NCI-H82 (cell line): ENCODE results near the gene ADAMTS2.
"Not testable (repeated sequence)": the region's sequence is repeated elsewhere in the genome, so short reads cannot be mapped to it uniquely, and the experiment has no call there.

Experiments used
- DNase-seq: peaks from one replicate; lab custom pipeline; 2025; lab: John Stamatoyannopoulos, UW

The ADAMTS2 gene

DNA sequence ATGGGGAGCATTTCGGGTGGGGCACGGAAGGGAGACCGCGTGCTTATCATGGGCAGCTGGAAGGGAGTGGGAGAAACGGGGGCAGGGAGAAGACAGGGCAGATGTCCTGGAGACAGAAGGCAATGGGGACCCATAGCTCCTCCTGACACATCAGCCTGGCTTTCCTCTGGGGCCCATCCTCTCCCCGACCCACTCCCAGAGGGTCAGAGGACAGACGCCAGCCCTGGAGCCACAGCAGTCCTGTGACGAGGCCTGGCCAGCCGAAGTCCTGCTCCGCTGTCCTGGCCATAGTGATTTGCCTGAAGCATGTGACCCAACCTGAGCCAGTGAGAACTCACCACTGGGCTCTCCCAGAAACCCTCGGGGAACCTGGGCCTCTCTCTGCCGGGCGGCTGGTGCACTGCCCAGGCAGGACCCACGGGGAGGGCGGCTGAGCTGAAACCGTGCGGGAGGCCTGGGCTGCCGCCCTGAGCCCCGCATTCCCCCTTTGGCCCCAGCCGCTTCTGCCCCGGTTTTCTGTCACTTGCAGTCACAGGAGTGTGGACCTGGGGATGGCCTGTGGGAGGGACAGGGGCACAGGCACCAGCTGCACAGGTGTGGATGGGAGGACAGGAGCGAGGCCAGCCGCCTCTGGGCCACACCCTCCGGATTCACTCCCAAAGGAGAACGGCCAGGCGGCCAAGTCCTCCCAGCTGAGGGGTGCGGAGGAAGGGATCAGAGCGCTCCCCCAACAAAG is 19.8 kb downstream of the ADAMTS2 start:
- DNase-seq = no peak

DNA sequence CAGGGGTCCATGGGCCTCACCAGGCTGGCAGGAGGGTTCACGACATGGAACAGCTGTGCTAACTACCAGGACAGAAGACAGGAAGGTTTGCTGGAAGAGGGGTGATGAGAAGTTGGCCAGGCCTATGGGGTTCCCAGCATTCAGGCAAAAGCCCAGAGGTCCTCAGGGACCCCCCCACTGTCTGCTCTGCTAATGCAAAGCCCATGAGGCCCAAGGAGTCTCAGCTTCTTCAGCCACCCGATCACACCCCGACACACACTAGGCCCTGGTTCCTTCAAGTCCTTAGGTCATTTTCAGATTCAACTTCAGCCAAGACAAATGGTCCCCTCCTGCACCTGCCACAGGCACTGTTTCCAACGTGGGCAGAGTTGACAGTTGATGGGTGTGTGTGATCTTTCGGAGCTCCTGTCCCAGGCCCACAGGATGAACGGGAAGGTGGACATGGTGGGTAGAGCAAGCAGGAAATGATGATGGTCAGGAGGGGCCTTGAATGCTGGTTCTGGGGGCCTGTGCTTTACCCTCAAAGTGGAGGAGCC is 20.4 kb downstream of the ADAMTS2 start:
- no peak for DNase-seq

DNA sequence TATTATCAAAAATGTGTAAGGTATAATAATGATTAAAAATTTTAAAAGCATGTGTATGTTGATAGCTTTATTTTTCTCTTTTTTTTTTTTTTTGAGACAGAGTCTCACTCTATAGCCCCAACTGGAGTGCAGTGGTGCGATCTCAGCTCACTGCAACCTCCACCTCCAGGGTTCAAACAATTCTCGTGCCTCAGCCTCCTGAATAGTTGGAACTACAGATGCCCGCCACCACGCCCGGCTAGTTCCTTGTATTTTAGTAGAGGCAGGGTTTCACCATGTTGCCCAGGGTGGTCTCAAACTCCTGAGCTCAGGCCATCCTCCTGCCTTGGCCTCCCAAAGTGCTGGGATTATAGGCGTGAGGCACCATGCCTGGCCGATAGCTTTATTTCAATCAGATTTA is 20.9 kb downstream of the ADAMTS2 start:
- not testable (repeated sequence) for DNase-seq

DNA sequence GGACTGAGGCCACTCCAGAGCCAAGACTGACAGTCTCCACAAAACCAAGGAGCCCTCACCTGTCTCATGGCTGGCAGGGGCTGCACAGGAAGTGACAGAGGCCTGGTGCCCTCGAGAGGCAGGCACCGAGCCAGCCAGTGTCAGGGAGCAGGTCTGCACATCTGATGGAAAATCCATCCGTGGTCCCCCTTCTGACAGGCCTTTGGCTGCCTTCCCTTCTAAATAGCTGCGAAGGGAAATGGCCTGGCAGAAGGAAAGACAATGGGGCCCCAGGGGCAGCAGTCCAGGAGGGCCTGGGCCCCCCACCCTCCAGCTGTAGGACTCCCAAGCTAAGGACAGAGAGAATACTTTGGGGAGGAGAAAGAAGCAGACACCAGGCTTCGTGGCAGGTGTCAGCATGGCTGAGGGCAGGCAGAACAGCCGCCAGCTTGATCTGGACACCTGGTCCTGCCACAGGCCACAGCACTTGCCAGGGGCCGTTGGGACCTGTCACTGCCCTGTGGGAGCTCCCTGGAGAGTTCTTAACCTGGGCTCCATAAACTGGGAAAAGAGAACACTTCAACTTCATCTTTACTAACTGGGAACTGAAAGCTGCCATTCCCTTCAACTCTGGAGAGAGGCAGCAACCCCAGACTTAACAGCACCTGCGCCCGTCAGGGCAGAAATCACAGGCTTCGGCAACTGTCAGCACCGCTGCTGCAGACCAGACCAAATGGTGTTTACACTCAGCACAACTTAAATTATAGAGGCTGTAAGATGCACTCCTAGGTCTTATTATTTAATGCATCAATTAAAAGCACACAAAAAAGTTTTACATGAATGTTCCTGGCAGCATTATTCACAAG is 22.0 kb downstream of the ADAMTS2 start:
- no peak for DNase-seq

DNA sequence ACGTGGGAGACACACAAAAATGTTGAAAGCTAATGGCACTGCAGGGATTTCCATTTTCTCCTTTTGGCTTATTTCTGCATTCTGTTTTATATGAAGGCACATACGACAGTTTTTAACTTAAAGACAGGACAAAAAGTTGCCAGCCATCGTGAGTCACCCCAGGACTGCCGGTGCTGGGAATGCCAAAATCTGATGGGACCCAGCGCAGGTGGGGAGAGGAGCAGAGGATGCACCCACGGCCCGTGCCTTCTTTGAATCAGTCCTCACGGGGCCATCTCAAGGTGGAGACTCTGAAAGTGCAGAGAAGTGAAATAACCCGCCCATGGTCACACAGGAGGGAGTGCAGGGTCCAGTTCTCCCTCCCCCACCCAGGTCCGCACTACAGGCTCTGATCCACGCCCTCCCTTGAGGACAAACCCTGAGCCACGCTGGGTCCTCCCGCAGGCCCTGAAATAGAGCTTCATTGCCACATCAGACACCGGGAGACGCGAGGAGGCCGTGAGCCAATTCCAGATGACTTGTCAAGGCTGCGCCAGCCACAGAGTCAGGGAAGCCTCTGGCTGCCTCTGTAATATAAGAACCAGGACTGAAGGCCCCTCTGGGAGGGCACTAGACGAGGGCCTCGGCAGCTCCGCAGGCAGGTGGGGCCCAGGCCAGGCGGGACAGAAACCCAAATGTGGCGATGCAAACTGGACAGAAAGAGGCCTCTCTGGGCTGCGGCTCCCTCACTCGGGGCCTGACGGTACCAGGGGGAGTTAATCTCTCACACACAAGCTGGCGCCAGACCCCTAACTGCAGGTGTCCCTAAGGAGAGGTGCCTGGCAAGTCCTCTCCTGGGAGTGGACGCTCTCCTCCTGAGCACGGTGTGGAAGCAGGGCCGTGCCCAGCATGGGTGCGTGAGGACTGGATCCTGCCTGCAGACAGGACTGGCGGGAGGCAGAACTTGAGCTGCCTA is 22.9 kb downstream of the ADAMTS2 start:
- no peak for DNase-seq

- DNase-seq = no peak
Observed at GRCh38 chr5:179321206-179321987, 23.9 kb downstream of the ADAMTS2 start.

DNA sequence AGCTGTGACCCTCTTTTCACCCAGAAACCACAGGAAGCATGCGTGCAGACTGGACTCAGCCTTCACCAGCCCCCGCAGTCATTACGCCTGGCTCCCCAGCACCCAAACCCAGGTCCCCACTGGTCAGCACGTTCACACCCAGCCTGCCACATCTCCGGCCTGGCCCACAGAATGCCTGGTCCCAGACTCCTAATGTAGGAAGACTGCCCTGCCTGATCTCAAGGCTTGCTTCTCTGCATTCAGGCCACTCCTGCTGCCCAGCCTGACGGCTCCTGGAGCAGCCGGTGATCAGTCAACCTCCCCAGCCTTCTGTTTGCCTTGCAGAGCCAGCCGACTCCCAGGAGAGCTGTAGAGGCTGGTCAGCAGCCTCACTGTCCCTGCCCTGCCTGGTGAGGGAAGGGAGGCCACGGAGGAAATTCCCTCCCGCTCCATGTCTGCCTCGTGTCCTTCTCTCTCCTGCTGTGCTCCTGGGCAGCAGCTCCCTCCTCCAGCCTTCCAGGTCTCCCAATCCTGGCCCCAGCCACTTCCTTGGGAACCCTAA is 25.4 kb downstream of the ADAMTS2 start:
- DNase-seq = no peak

- no peak for DNase-seq
Observed at GRCh38 chr5:179319123-179319522, 26.1 kb downstream of the ADAMTS2 start.

DNA sequence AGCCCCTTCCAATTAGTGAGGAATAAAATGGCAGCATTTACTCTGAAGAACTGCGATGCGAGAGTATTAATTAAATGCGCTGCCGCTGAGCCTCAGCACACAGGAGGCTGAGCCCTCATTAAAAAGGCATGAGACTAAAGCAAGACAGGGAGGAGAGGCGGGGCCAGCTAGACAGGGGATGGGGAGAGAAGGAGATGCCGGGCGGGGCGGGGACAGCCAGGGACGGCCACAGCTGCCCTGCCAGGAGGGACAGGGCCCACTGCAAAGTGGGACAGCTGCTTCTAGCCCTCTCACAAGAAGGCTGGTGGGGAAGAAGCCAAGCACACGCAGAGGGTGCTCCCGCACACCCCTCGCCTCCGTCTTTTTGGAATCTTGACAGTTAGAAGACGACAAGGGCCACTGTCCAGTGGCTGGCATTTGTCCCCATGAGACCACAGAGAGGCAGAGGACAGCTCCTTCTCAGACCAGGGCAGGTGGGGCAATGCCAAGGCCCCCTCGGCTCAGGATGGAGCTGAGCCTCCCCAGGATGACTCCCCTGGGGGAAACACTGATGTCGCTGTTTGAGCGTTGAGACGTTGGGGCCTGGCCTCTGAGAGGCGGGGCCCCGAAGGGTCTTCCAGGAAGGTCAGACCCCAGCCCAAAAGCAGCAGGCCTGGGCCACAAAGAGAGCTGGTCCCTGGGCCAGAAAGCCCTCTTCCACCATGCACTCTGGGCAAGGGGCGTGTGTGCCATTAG is 26.9 kb downstream of the ADAMTS2 start:
- peak; percentile 80 for DNase-seq

DNA sequence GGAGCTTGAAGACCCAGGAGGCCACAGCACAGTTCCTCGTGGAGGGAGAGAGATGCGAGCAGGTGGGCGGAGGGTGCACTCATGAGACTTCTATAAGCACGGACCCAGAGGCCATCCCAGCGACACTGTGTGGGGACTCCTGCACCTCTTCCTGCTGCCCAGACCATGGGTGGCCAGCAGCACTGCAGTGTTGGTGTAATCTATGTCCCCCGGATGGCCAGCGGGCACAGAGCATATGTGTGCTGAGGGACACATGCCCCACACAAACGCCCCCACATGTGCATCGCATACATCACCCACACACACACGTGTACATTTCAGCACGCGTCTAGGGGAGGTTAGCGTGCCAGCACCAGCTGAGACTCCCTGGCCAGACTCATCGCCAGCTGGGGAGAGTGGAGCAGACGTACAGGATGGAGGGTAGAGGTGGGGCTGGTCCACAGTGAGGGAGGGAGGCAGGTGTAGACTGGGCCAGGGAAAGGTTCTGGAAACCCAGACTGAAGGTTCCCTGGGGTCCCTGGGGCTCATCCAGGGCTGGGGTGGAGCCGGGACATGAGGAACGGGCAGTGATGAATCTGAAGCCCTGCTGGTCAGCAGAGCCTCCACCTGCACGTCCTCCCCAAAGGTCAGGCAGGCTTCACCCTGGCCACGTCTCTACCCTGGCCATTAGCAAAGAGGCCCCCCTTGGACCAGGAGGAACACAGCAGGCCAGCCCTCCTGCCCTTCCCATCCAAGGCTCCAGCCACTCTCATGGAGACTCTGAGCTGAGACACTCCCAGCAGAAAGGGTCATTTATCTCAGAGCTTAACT is 27.6 kb downstream of the ADAMTS2 start:
- no peak for DNase-seq

- no peak for DNase-seq
Observed at GRCh38 chr5:179316982-179317381, 28.3 kb downstream of the ADAMTS2 start.

DNA sequence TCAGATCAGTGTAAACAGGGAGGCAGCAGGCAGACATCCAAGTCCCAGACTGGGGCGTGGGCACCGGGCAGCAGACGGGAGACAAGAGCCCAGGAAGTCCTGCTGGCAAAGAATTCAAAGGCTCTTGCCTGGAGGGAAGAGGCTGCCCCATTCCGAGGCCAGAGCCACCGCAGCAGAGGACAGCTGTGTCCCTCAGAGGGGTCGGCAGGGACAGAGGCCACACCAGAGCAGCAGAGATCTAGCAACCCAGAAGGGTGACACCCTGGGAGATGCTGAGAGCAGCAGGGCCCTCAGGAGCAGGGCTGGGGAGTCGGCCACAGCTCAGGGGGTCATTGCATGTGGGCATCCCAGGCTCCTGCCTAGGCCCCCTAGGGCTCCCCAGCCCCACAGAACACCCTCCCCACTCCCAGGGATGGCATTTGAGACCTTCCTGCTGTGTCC is 29.1 kb downstream of the ADAMTS2 start:
- no peak for DNase-seq

- DNase-seq = no peak
Observed at GRCh38 chr5:179315356-179315890, 29.8 kb downstream of the ADAMTS2 start.

DNA sequence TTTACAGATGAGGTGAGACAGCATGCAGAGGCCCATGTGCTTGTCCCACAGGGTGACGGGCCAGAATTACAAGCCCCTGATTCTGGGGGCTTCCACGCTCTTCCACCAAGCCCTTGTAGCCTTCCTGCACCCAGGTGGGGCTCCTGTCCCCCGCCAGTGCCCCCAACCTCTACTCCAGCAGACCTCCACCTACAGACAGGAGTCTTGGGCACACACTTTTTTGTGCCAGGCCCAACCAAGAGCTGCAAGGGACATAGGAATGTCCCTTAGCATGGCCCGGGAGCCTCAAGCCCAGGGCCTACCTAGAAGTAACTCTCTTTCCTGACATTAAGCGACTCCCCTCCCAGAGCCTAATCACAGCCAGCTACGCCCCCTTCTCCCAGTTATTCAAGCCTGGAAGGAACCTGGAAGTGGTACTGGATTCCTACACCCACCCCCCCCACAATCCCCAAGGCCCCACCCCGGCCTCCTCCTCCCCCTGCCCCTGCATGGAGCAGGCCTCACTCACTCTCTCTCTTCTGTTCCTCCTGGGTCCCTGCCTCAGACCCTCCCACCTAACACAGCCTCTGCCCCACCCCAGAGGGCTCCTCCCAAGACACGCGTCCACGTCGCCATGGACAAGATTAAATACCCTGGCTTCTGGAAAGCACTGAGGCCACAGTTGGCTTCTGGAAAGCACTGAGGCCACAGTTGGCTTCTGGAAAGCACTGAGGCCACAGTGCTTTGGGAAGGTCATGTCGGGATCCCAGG is 30.5 kb downstream of the ADAMTS2 start:
- no peak for DNase-seq

GRCh38 chr5:179313849-179314521 is 31.3 kb downstream of the ADAMTS2 start:
- no peak for DNase-seq

DNA sequence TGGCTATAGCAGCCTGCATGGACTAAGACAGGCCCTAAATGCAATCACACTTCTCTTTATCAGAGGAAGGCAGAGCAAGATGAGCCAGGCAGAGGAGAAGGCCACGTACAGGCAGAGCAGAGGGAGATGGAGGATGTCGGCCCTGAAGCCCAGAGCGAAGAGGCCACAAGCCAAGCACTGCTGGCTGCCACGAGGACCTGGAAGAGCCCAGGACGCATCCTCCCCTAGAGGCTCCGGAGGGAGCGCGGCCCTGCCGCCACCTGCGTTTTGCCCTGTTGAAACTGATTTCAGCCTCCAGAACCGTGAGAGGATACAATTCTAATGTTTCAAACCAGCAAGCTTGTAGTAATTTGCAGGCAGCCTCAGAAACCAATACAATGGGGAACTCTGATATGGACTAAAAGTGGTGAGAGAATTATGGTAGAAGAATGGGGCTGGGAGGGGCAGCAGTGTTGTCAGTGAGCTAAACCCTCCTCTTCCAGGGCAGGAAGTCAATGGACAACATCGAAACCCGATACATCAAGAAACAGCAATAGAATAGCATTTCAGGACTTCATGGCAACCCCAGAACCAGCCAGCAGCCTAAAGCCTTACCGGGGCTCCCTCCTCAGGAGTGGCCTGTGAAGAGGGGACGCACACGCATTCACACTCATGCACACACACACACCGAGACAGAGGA is 32.6 kb downstream of the ADAMTS2 start:
- no peak for DNase-seq

- DNase-seq = no peak
Observed at GRCh38 chr5:179311581-179311980, 33.7 kb downstream of the ADAMTS2 start.
